T-helper 2 cell (primary cell): ENCODE results near the gene LBX2.

Experiments
- DNase-seq, 5 experiments: peaks; one replicate each; pipeline versions ENCODE4 v3.0.0 to v3.0.0-alpha.2; 2012 to 2022
- total RNA-seq, 2 donors: gene quantifications; one replicate each; lab custom pipeline; 2026; lab: John Stamatoyannopoulos, UW

LBX2 gene, protein sequence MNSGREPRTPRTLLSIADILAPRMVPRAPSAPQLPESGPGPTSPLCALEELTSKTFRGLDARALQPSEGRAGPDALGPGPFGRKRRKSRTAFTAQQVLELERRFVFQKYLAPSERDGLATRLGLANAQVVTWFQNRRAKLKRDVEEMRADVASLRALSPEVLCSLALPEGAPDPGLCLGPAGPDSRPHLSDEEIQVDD
- total RNA-seq, result 0 to 0.20 reads per million in 2 donors

- peak in 1 of 5 experiments; percentile 51 for DNase-seq
Measured at GRCh38 chr2:74499267-74499939, at the start of gene LBX2. Gene LBX2 (minus strand): TSS chr2:74499603. CDS start chr2:74499537, 66 bp downstream.

GRCh38 chr2:74548285-74548899 is 49.0 kb upstream of the LBX2 start:
- DNase-seq, result no peak

DNA sequence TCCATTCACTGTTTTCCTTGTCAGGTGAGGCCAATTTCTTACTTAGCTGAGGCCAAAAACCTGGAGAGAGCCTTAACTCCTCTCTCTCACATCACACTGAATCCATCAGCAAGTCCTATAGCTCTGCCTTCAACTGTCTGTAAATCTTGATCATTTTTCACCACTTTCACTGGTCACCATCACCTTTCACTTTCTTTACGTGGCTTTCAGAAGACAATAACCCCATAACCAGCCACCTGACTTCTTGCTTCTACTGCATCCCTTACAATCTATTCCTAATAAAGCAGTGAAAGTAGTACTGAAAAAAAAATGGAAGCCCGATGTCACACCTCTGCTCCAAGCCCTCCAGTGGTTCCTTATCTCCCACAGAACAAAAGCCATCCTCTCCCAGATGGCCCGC is 46.6 kb upstream of the LBX2 start:
- DNase-seq, result no peak

DNA sequence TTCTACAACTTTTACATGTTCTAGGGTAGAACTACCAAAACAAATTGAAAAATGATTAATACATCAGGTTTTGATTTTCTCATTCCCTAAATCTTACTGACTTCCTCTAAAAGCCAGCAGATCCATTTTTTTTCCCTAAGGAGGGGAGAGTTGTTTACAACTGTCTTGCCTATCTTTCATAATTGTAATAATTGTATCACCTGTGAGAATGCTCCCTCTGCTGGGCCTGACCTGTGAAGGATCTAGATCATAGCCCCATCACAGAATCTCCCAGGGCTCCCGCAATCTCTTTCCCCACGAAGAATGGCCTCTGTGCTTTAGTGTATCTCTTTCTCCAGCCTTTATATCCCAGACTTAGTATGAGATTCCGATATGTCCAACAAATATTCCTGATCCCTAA is 45.2 kb upstream of the LBX2 start:
- DNase-seq, result no peak

DNA sequence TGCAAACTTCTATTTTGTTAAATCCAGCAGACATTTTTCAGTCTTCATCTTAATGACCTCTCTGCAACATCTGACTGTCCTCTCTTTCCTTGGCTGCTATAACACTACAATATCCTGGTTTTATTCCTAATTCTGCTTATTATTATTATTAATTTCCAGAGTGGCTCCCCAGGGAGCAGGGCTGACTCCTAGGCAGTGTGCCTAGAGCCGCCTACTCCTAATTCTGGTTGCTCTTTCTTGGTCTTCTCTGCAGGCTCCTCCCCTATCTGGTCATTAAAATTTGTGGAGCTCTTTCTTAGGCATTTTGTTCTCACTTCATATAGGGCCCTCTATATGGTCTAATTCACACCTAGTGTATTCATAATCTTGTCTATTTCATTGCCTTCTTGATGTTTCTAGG is 43.6 kb upstream of the LBX2 start:
- no peak for DNase-seq

GRCh38 chr2:74540291-74540690 is 40.9 kb upstream of the LBX2 start:
- no peak for DNase-seq

DNA sequence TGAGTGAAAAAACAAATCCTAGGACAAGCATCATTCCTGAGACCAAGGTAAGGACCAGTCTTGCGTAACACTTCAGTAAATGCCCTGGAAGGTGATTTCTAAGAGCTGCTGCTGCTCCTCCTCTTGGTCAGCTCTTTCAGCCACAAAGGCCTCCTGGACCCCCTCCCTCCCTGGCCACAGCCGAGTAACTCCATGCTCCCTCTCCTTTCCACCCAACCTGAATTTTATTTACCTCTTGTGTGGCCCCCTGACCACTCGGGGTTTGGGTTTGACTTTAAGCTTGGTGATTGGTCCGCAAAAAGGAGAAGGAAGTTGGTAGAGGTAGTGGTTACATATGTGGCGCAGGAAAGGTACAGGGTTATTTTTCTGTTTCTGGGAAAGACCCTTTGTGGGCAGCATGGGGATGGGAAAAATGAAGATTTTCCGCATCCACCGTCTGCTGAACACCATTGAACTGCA is 39.5 kb upstream of the LBX2 start:
- DNase-seq, result no peak

GRCh38 chr2:74537140-74537539 is 37.7 kb upstream of the LBX2 start:
- no peak for DNase-seq

GRCh38 chr2:74536166-74536950 is 37.0 kb upstream of the LBX2 start:
- no peak for DNase-seq

GRCh38 chr2:74535440-74535965 is 36.1 kb upstream of the LBX2 start:
- DNase-seq, result no peak

DNA sequence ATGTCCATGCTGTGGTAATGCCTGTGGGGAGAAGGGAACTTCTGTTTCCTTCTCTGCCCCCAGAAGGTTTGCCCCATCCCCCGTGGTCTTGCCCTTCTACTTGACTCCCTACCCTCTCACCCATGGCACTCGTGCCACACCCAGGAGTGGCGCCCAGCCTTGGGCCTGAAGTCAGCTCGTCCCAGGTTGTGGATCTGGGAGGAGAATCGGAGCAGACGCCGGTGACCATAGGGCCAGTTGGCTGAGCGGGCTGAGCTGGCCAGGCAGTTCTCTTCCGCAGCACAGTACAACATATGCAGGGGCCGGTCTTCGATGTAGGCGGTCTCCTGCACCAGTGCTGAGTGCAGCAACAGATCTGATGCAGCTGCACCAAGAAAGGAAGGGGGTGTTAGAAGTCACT is 35.0 kb upstream of the LBX2 start:
- DNase-seq, result no peak

DNA sequence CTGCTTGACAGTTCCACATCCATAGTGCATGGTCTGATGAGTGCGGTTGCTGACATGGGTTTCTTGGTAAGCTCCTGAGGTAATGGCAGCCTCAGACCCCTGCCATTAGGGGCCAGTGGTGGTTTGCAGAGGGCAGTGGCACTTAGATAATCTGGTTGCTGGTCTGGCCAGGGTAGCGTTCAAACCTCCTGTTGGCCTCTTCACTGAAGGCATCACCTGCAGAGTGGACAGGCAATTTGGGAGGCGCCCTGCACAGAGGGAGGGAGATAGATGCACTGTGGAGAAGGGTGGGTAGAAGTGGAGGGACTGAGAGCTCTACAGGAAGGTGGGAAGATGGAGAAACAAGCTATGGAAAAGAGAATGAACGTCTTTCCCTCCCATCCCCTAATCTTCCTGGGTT is 34.1 kb upstream of the LBX2 start:
- DNase-seq, result no peak

DNA sequence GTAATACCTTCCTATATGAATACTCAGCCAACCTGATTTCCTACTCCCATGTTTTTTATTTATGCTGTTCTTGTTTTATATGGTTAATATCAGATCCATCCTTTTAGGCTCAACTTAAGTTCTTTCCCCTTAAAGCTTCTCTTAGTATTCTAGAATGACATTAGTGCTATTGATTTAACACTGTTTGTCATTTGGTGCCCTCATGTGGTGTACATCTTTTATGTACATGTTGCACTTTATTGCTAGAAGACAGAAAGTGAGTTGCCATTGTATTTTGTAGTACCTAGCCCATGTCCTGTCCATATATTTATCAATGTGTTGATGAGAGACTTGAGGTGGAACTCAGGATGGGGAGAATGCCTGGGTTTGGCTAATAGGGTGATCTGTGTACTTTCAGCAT is 32.8 kb upstream of the LBX2 start:
- DNase-seq, result peak in 2 of 5 experiments; percentile 11 to 76

DNA sequence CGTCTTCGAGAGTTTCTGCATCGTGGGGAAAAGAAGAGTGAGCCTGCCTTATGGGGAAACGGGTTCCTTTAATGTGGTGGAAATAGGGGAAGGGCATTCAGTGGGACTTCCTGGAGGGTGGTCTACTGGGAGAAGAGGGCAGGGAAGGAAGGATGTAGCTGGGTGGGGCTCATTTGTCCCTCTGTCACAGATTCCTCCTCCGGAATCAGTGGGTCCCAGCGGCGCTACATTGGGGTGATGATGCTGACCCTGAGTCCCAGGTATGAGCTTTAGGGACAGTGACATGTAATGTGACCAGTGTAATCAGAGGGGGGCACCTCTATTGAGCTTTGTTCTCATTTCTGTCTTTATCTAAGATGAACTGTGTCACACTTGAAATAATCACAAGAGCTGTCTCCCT is 32.3 kb upstream of the LBX2 start:
- DNase-seq, result no peak

DNA sequence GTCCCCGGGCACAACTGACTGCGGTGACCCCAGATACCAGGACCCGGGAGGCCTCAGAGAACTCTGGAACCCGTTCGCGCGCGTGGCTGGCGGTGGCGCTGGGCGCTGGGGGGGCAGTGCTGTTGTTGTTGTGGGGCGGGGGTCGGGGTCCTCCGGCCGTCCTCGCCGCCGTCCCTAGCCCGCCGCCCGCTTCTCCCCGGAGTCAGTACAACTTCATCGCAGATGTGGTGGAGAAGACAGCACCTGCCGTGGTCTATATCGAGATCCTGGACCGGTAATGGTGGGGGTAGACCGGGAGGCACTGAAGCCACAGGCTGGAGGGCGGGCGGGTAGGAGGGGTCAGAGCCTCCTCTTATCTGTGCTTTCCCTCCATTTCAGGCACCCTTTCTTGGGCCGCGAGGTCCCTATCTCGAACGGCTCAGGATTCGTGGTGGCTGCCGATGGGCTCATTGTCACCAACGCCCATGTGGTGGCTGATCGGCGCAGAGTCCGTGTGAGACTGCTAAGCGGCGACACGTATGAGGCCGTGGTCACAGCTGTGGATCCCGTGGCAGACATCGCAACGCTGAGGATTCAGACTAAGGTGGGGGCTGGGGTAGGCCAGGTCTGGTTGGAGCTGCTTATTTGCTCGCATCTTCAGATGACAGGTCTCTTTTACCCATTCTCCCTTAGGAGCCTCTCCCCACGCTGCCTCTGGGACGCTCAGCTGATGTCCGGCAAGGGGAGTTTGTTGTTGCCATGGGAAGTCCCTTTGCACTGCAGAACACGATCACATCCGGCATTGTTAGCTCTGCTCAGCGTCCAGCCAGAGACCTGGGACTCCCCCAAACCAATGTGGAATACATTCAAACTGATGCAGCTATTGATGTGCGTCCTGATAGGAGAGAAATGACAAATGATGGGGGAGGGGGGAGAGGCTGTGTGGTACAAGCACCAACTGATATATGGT is 31.1 kb upstream of the LBX2 start:
- DNase-seq, result peak in 3 of 5 experiments; percentile 33 to 82 (median 71)

GRCh38 chr2:74529357-74530238 is 30.2 kb upstream of the LBX2 start, which contains the start of the genes AUP1 and HTRA2:
Gene AUP1 (minus strand): TSS chr2:74529706. CDS start chr2:74529629, 77 bp downstream.
Gene HTRA2 (plus strand): TSS chr2:74529933. CDS start chr2:74530007, 74 bp downstream.
- peak; percentile 73 to 97 (median 83) for DNase-seq

- DNase-seq, result peak in 2 of 5 experiments; percentile 22 to 55
Measured at GRCh38 chr2:74528600-74529356, 29.4 kb upstream of the LBX2 start.

- no peak for DNase-seq
Measured at GRCh38 chr2:74527741-74528140, 28.3 kb upstream of the LBX2 start.

DNA sequence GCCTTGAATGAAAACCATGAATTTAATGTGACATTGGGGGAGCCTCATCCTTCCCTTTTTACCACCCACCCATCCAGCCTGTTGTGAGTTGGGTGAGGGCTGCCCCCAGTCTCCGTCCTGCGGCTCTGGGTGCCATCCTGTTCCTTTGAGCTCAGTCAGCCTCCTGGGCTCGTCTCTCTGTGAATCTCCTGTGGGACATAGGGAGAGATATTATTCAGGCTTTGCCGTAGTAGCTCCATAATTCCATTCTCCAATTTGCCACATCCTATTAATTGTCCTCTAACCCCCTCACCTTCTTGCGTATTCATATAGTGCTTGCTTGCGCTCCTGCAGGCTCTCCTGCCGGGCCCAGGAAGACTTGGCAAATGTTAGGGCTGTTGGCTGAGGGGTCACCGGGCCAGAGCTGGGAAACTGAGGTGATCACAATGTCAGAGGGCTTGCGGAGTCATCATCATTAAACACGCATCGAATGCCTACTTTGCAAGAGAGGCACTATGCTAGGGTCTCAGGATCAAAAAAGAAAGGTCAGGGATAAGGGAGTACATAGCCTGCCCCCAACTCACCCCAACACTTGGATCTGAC is 27.3 kb upstream of the LBX2 start:
- DNase-seq, result no peak
